CD8-positive, alpha-beta memory T cell (primary cell): ENCODE data around the gene SCAMP1. TPM values are rescaled to one million over a fixed set of nuclear protein-coding genes. Genes with fewer than 3 reads are reported as not detected.

ENCODE experiments used
- CTCF ChIA-PET: fragments of 350-600 bp; sonication (Branson Sonifier 250); formaldehyde crosslinking; loops from one replicate; lab custom pipeline; 2021; ENCODE audit warnings: antibody characterized with exemption; lab: Charles Lee
- POLR2A ChIA-PET: fragments of 350-600 bp; sonication (Branson Sonifier 250); formaldehyde crosslinking; loops from one replicate; lab custom pipeline; 2021; ENCODE audit warnings: antibody characterized with exemption; lab: Charles Lee
- DNase-seq, 5 donors: peaks; one replicate each; pipeline versions ENCODE4 v3.0.0 to v3.0.0-alpha.2; 2020 to 2022; ENCODE audit warnings: mixed read lengths in 1 of 5
- H3K27ac ChIP-seq: one replicate; pipeline ENCODE4 v1.7.0; 2013; ENCODE audit warnings: low read depth, mild to moderate bottlenecking, low read length, moderate library complexity
- H3K27me3 ChIP-seq: 2 replicates; pipeline ENCODE4 v1.7.0; 2013; ENCODE audit warnings: low read length, mild to moderate bottlenecking; ENCODE audit not compliant: insufficient read depth, poor library complexity, severe bottlenecking
- H3K36me3 ChIP-seq: 2 replicates; pipeline ENCODE4 v1.7.0; 2013; ENCODE audit warnings: mild to moderate bottlenecking, low read length, moderate library complexity; ENCODE audit not compliant: insufficient read depth
- H3K4me1 ChIP-seq: 2 replicates; pipeline ENCODE4 v1.7.0; 2013; ENCODE audit warnings: mild to moderate bottlenecking, low read length, moderate library complexity; ENCODE audit not compliant: insufficient read depth
- H3K4me3 ChIP-seq: 2 replicates; pipeline ENCODE4 v1.7.0; 2013; ENCODE audit warnings: mild to moderate bottlenecking, low read length
- H3K9me3 ChIP-seq: 2 replicates; pipeline ENCODE4 v1.7.0; 2013; ENCODE audit warnings: mild to moderate bottlenecking, low read length
- H3K27ac Mint-ChIP-seq, 8 donors: one replicate each; pipeline ENCODE4 v1.8.0; 2020 to 2021; ENCODE audit warnings: mixed read lengths in 8 of 8, mild to moderate bottlenecking in 6 of 8, inconsistent platforms in 3 of 8, moderate library complexity in 3 of 8
- H3K27me3 Mint-ChIP-seq, 2 donors: one replicate each; pipeline ENCODE4 v1.8.0; 2020 to 2021; ENCODE audit warnings: mixed read lengths in 2 of 2, mild to moderate bottlenecking in 1 of 2, moderate library complexity in 1 of 2
- H3K36me3 Mint-ChIP-seq, 3 donors: one replicate each; pipeline ENCODE4 v1.8.0; 2020 to 2021; ENCODE audit warnings: mixed read lengths in 3 of 3, inconsistent platforms in 1 of 3, mild to moderate bottlenecking in 1 of 3
- H3K4me1 Mint-ChIP-seq, 3 donors: one replicate each; pipeline ENCODE4 v1.8.0; 2020 to 2021; ENCODE audit warnings: mixed read lengths in 3 of 3, inconsistent platforms in 1 of 3, mild to moderate bottlenecking in 1 of 3
- H3K4me3 Mint-ChIP-seq, 7 donors: one replicate each; pipeline ENCODE4 v1.8.0; 2020 to 2021; ENCODE audit warnings: mixed read lengths in 7 of 7, mild to moderate bottlenecking in 6 of 7, moderate library complexity in 4 of 7, inconsistent platforms in 2 of 7
- H3K9me3 Mint-ChIP-seq, 5 donors: one replicate each; pipeline ENCODE4 v1.8.0; 2020 to 2022; ENCODE audit warnings: mixed read lengths in 5 of 5, mild to moderate bottlenecking in 3 of 5, moderate library complexity in 2 of 5, inconsistent platforms in 1 of 5
- polyA plus RNA-seq: library from polyadenylated mRNA; unstranded; fragments of 300-500 nt; fragmentation: Illumina TruSeq; gene quantifications from one replicate; pipeline ENCODE4 v1.2.3, GENCODE V29; 2021
- total RNA-seq, 2 experiments: library from RNA; stranded (reverse); gene quantifications; one replicate each; pipeline ENCODE4 v1.2.3, GENCODE V29; 2021

Gene SCAMP1
- total and polyA plus RNA-seq, 3 experiments from 2014 or later = 15.2 to 36.2 (median 17.3) TPM

- H3K4me1 ChIP-seq = no peaks in the 10 kb centered on the region
- CTCF ChIA-PET = no interaction called here
Measured at GRCh38 chr5:78501411-78502352, 141.3 kb downstream of the SCAMP1 start.

GRCh38 chr5:78503958-78504653, 143.7 kb downstream of the SCAMP1 start:
- peaks cover 0 to 2% (median 0%) of the 10 kb centered on the region in 3 donors for H3K36me3 Mint-ChIP-seq
- H3K27ac Mint-ChIP-seq = no peak overlapping the region
- Histone ChIP-seq H3K36me3 (no peaks in the 10 kb centered on the region), H3K27me3 (peaks cover 12% of the 10 kb centered on the region), H3K4me3 (no peak overlapping the region), H3K4me1 (no peaks in the 10 kb centered on the region), H3K27ac (no peak overlapping the region), H3K9me3 (no peaks in the 10 kb centered on the region)
- no peak overlapping the region for H3K4me3 Mint-ChIP-seq
- no peak for DNase-seq
- POLR2A ChIA-PET = no interaction called here
- no peaks in the 10 kb centered on the region for H3K9me3 Mint-ChIP-seq
- CTCF ChIA-PET = no interaction called here
- H3K27me3 Mint-ChIP-seq = peaks cover 25 to 94% of the 10 kb centered on the region in 2 donors
- peaks cover 0 to 2% (median under 1%) of the 10 kb centered on the region in 3 donors for H3K4me1 Mint-ChIP-seq

More at GRCh38 chr5:78501411-78502352, 141.3 kb downstream of the SCAMP1 start:
- DNase-seq = no peak
- no peak overlapping the region for H3K4me3 Mint-ChIP-seq
- H3K27me3 Mint-ChIP-seq = peaks cover 38 to 93% of the 10 kb centered on the region in 2 donors
- no peak overlapping the region for H3K27ac Mint-ChIP-seq
- H3K27ac ChIP-seq = no peak overlapping the region
- peaks cover 0 to 1% (median 0%) of the 10 kb centered on the region in 5 donors for H3K9me3 Mint-ChIP-seq
- peaks cover 5% of the 10 kb centered on the region for H3K27me3 ChIP-seq
- H3K4me1 Mint-ChIP-seq = no peaks in the 10 kb centered on the region
- no peaks in the 10 kb centered on the region for H3K36me3 ChIP-seq
- no peak overlapping the region for H3K4me3 ChIP-seq
- peaks cover 0 to 2% (median 0%) of the 10 kb centered on the region in 3 donors for H3K36me3 Mint-ChIP-seq
- H3K9me3 ChIP-seq = no peaks in the 10 kb centered on the region
- POLR2A ChIA-PET = no interaction called here

GRCh38 chr5:78504704-78505677, 144.6 kb downstream of the SCAMP1 start:
- Histone ChIP-seq H3K36me3 (no peaks in the 10 kb centered on the region), H3K9me3 (no peaks in the 10 kb centered on the region), H3K4me3 (no peak overlapping the region), H3K27ac (no peak overlapping the region), H3K4me1 (peaks cover 8% of the 10 kb centered on the region), H3K27me3 (peaks cover 17% of the 10 kb centered on the region)
- ChIA-PET POLR2A (no interaction called here), CTCF (no interaction called here)
- H3K36me3 Mint-ChIP-seq = peaks cover 0 to 2% (median 0%) of the 10 kb centered on the region in 3 donors
- H3K9me3 Mint-ChIP-seq = no peaks in the 10 kb centered on the region
- no peak for DNase-seq
- H3K4me1 Mint-ChIP-seq = peaks cover 6 to 11% (median 9%) of the 10 kb centered on the region in 3 donors
- peaks cover 23 to 88% of the 10 kb centered on the region in 2 donors for H3K27me3 Mint-ChIP-seq
- no peak overlapping the region for H3K27ac Mint-ChIP-seq
- H3K4me3 Mint-ChIP-seq = no peak overlapping the region

GRCh38 chr5:78505860-78506259, 145.4 kb downstream of the SCAMP1 start:
- H3K9me3 Mint-ChIP-seq = no peaks in the 10 kb centered on the region
- POLR2A ChIA-PET = no interaction called here
- H3K36me3 ChIP-seq = no peaks in the 10 kb centered on the region
- CTCF ChIA-PET = no interaction called here
- peaks cover 8% of the 10 kb centered on the region for H3K4me1 ChIP-seq
- H3K4me3 ChIP-seq = no peak overlapping the region
- DNase-seq = no peak
- H3K36me3 Mint-ChIP-seq = peaks cover 0 to 2% (median 0%) of the 10 kb centered on the region in 3 donors
- H3K27ac ChIP-seq = no peak overlapping the region
- no peak overlapping the region for H3K4me3 Mint-ChIP-seq
- peaks cover 19 to 85% of the 10 kb centered on the region in 2 donors for H3K27me3 Mint-ChIP-seq
- H3K27me3 ChIP-seq = peaks cover 18% of the 10 kb centered on the region
- H3K4me1 Mint-ChIP-seq = peaks cover 9 to 18% (median 11%) of the 10 kb centered on the region in 3 donors
- H3K27ac Mint-ChIP-seq = peak overlapping the region in 1 of 8 donors; percentile 62
- H3K9me3 ChIP-seq = no peaks in the 10 kb centered on the region

GRCh38 chr5:78506261-78507024, 146.0 kb downstream of the SCAMP1 start:
- ChIA-PET CTCF (no interaction called here), POLR2A (no interaction called here)
- H3K9me3 ChIP-seq = no peaks in the 10 kb centered on the region
- Mint-ChIP-seq H3K4me3 (no peak overlapping the region), H3K36me3 (peaks cover 0 to 2% (median 0%) of the 10 kb centered on the region in 3 donors), H3K27me3 (peaks cover 14 to 85% of the 10 kb centered on the region in 2 donors), H3K27ac (no peak overlapping the region), H3K4me1 (peaks cover 9 to 18% (median 11%) of the 10 kb centered on the region in 3 donors), H3K9me3 (no peaks in the 10 kb centered on the region)
- peaks cover 8% of the 10 kb centered on the region for H3K4me1 ChIP-seq
- no peak for DNase-seq
- H3K27ac ChIP-seq = no peak overlapping the region
- no peaks in the 10 kb centered on the region for H3K36me3 ChIP-seq
- H3K27me3 ChIP-seq = peaks cover 18% of the 10 kb centered on the region
- H3K4me3 ChIP-seq = no peak overlapping the region

GRCh38 chr5:78507531-78507930, 147.1 kb downstream of the SCAMP1 start:
- Mint-ChIP-seq H3K4me1 (peaks cover 9 to 18% (median 11%) of the 10 kb centered on the region in 3 donors), H3K9me3 (no peaks in the 10 kb centered on the region), H3K27me3 (peaks cover 14 to 81% of the 10 kb centered on the region in 2 donors), H3K4me3 (no peak overlapping the region), H3K36me3 (peaks cover 0 to 2% (median 0%) of the 10 kb centered on the region in 3 donors), H3K27ac (no peak overlapping the region)
- Histone ChIP-seq H3K36me3 (no peaks in the 10 kb centered on the region), H3K9me3 (no peaks in the 10 kb centered on the region), H3K4me3 (no peak overlapping the region), H3K27ac (no peak overlapping the region), H3K4me1 (peaks cover 8% of the 10 kb centered on the region), H3K27me3 (peaks cover 18% of the 10 kb centered on the region)
- no peak for DNase-seq
- CTCF ChIA-PET = no interaction called here
- POLR2A ChIA-PET = no interaction called here

- Histone ChIP-seq H3K27ac (no peak overlapping the region), H3K9me3 (no peaks in the 10 kb centered on the region), H3K4me3 (no peak overlapping the region), H3K27me3 (peaks cover 18% of the 10 kb centered on the region), H3K36me3 (no peaks in the 10 kb centered on the region), H3K4me1 (peaks cover 8% of the 10 kb centered on the region)
- no peak overlapping the region for H3K27ac Mint-ChIP-seq
- H3K4me3 Mint-ChIP-seq = peak overlapping the region in 2 of 7 donors; percentile 14 to 52
- H3K9me3 Mint-ChIP-seq = no peaks in the 10 kb centered on the region
- H3K4me1 Mint-ChIP-seq = peaks cover 9 to 18% (median 11%) of the 10 kb centered on the region in 3 donors
- ChIA-PET POLR2A (no interaction called here), CTCF (no interaction called here)
- H3K36me3 Mint-ChIP-seq = peaks cover 0 to 2% (median 0%) of the 10 kb centered on the region in 3 donors
- no peak for DNase-seq
- peaks cover 18 to 76% of the 10 kb centered on the region in 2 donors for H3K27me3 Mint-ChIP-seq
Measured at GRCh38 chr5:78508186-78508765, 147.9 kb downstream of the SCAMP1 start.
